ENCODE measurements around the gene ERC2.

The ERC2 gene

DNA sequence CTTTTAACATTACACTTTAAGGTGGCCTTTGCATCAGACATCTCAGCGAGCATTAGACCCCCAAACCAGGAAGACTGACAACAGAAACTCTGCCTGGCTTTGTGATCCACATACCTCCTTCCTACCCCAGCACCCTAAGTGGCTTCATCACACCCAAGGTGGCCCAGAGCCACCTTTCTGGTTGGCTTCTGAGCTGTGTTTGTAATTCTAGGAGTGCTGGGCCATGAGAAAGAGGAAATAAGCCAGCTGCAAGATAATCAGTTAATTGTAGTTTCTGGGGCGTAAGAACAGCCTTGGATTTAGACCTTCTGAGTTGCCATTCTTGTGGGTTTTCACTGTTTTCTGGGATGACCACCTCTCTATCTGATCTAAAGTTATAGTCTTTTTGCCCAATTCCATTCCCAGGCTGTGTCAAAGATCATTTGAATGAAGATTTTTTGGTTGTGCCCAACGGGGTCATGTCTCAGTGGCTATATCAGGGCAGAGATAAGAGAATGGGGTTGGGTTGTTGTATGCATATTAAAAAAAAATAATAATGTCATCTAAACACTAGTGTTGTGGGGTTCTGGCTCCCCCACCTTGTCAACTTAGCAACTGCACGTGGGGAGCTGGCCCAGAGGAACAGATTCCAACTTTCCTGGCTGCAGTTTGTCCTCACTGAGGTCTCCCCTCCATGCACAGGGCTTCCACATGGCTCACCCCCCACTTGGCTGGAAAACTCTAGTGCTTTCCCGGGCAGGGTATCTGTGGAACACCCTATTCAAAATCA, 746.4 kb downstream of the ERC2 start:
- H3K36me3 Mint-ChIP-seq = no peaks in the 10 kb centered on the region
- H3K27me3 Mint-ChIP-seq = peaks cover 14% of the 10 kb centered on the region
- H3K4me1 Mint-ChIP-seq (ENCODE audit: low read depth) = no peaks in the 10 kb centered on the region
- no peak overlapping the region for H3K27ac Mint-ChIP-seq
- no peak overlapping the region for H3K4me3 Mint-ChIP-seq
- no peaks in the 10 kb centered on the region for H3K9me3 Mint-ChIP-seq (ENCODE audit: low read depth)

DNA sequence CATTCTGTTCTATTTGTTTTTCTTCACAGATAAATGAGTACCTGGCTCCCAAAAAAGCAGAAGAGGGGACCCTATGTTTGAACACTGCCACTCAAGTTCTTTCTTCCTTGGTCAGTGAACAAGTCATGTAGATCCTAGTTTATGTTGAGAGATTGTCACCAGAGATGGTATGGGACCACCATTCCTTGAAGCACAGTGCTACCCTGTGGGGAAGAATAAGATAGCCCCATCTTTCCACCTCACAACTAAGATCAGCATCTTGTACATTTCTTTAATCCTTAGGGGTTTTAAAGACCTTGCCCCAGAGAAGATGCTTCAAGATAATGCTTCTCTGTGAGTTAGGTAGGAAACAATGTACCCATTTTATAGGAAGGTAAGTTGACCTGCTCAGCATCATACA, 747.7 kb downstream of the ERC2 start:
- Mint-ChIP-seq H3K27ac (no peak overlapping the region), H3K27me3 (peaks cover 14% of the 10 kb centered on the region), H3K4me1 (ENCODE audit: low read depth) (no peaks in the 10 kb centered on the region), H3K36me3 (no peaks in the 10 kb centered on the region), H3K9me3 (ENCODE audit: low read depth) (no peaks in the 10 kb centered on the region), H3K4me3 (no peak overlapping the region)

DNA sequence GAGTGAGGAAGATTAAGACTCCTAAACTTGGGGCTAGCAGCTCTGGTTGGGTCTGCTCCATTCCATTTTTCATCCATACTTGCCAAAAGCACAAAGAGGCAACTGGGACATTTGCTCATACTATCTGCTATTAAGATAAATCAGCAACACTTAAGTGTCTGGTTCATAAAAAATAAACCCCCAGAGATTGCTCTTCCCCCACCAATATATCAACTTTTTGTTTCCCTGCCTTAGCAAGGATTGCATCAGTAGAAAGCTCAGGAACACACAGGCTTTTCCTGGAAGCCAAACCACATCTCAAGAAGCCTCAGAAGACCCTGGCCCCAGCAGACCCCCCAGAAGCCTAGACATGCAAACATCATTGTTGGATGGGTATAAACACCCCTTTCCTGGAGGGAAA, 748.8 kb downstream of the ERC2 start:
- Mint-ChIP-seq H3K4me3 (no peak overlapping the region), H3K27me3 (peaks cover 11% of the 10 kb centered on the region), H3K9me3 (ENCODE audit: low read depth) (no peaks in the 10 kb centered on the region), H3K27ac (no peak overlapping the region), H3K36me3 (no peaks in the 10 kb centered on the region), H3K4me1 (ENCODE audit: low read depth) (no peaks in the 10 kb centered on the region)

DNA sequence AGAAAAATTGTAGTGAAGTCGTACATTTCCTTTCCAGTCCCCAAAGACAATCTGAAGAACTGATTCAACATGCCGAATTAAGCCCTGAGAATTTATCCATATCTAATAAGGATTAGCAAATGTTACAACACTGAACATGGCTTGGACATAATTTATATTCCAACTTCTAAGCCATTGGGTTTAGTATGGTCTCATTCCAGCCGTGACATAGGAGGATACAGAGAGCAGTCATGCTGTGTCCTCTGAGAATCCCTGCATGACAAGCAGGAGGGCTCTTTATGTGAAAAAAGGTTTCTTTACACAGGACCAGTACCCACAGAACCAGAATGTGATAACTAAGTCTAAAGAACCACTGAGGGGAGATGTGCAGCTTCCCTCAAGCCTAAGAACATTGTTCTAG, 749.3 kb downstream of the ERC2 start:
- Mint-ChIP-seq H3K4me1 (ENCODE audit: low read depth) (no peaks in the 10 kb centered on the region), H3K27ac (no peak overlapping the region), H3K36me3 (no peaks in the 10 kb centered on the region), H3K4me3 (no peak overlapping the region), H3K27me3 (peaks cover 11% of the 10 kb centered on the region), H3K9me3 (ENCODE audit: low read depth) (no peaks in the 10 kb centered on the region)

DNA sequence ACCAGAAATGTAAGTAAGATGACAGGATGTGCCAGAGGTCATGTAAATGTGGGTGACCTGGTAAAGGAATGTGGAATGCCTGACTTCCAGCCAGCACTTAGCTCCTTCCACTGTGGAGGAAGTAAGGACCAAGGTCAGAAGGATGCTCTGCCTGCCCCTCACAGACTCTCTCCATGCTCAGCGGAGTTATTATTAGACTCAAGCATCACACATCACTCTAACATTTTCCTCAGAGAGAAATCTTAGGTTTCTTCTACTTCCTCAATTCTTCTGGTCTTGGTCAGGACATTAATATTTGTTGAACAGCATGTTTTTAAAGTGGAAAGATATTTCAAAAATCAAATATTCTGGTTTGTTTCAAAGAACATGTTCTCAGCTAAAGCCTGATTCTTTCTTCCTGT, 749.7 kb downstream of the ERC2 start:
- no peaks in the 10 kb centered on the region for H3K4me1 Mint-ChIP-seq (ENCODE audit: low read depth)
- peaks cover 8% of the 10 kb centered on the region for H3K27me3 Mint-ChIP-seq
- H3K4me3 Mint-ChIP-seq = no peak overlapping the region
- H3K27ac Mint-ChIP-seq = no peak overlapping the region
- H3K36me3 Mint-ChIP-seq = no peaks in the 10 kb centered on the region
- no peaks in the 10 kb centered on the region for H3K9me3 Mint-ChIP-seq (ENCODE audit: low read depth)

DNA sequence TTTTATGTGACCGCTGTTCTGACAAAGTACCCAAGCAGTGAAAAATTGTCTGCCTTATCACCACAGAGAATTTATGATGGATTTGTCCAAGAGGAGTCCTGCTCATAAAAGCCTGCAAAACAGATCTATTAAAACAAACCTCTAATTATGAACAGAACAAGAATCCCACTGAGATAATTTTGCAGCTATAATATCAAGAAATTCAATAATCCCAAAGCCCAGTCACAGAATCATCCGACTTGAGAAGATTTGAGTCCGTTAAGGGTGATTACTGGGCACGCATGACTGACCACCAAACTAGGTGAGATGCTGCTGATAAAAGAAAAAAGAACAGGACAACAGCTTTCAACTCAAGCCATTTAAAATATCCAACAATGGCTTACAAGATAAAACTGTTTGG, 750.2 kb downstream of the ERC2 start:
- Mint-ChIP-seq H3K27ac (no peak overlapping the region), H3K36me3 (no peaks in the 10 kb centered on the region), H3K4me3 (no peak overlapping the region), H3K4me1 (ENCODE audit: low read depth) (no peaks in the 10 kb centered on the region), H3K27me3 (peaks cover 5% of the 10 kb centered on the region), H3K9me3 (ENCODE audit: low read depth) (no peaks in the 10 kb centered on the region)

DNA sequence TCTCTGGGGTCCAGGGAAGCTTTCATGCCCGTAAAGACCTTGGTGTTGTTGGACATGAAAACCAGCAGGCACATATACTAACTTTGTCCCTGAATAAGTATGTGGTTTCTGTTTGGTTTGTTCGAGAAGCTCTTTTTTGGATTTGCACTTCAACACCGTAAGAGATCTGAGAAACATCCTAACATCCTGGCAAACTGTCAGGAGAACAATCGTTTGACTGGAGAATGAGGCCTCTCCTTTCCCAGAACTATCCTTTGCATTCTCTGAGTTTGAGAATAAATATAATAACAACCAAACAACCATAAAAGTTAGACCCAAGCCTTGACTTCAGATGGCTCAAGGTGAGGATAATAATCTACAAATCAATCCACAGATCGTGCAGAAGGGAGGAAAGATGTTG, 750.8 kb downstream of the ERC2 start:
- H3K27ac Mint-ChIP-seq = no peak overlapping the region
- H3K27me3 Mint-ChIP-seq = peaks cover 2% of the 10 kb centered on the region
- H3K4me1 Mint-ChIP-seq (ENCODE audit: low read depth) = no peaks in the 10 kb centered on the region

DNA sequence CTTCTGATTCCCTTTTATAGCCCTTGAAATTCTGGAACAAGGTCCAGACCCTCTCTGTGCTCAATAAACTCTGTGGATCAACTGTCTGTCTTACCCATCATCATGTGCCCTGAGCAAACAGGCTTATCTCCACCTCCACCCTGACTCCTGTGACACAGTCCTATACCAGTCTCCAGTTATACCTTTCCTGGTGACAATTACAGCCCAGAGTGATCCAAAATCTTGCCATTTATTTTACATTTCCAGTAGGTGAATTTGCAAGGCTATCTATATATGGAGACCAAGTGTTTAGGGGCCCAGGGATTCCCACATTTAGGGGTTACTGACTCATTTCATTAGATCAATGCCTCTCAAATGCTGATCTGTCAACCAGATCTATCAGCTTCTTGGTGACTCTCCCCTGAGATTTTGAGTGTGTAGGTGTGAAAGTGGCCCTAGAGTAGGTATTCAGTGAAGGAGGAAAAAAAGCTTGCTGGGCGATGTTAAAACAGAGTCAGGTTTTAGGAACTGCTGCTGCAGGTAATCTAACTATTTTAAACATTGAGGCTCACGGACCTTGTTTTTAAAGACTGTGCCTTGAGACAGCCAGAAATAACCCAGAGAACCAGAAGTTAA, 751.5 kb downstream of the ERC2 start:
- no peaks in the 10 kb centered on the region for H3K9me3 Mint-ChIP-seq (ENCODE audit: low read depth)
- H3K4me1 Mint-ChIP-seq (ENCODE audit: low read depth) = no peaks in the 10 kb centered on the region
- H3K4me3 Mint-ChIP-seq = no peak overlapping the region
- no peak overlapping the region for H3K27ac Mint-ChIP-seq
- no peaks in the 10 kb centered on the region for H3K36me3 Mint-ChIP-seq
- no peaks in the 10 kb centered on the region for H3K27me3 Mint-ChIP-seq

More for the DNA sequence above, 750.8 kb downstream of the ERC2 start:
- no peaks in the 10 kb centered on the region for H3K9me3 Mint-ChIP-seq (ENCODE audit: low read depth)
- H3K4me3 Mint-ChIP-seq = no peak overlapping the region
- H3K36me3 Mint-ChIP-seq = no peaks in the 10 kb centered on the region

DNA sequence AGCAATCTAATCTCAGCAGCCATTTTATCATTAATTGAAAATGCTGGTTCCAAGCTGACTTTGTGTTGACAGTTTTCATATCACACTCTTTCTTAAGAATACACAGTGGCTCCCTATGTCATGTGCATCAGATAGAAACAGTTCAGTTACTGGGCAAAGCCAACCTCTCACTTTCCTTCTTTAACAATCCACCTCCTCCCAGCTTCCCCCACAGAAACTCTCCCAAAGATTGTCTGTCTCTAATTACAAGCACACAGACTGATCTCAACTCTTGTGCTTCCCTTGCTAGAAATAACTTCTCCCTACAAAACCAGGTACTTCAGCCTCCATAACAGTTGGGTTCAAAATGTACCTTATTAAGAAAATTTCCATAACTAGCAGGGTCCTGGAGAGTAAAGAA, 752.2 kb downstream of the ERC2 start:
- no peak overlapping the region for H3K27ac Mint-ChIP-seq
- H3K4me3 Mint-ChIP-seq = no peak overlapping the region
- H3K9me3 Mint-ChIP-seq (ENCODE audit: low read depth) = no peaks in the 10 kb centered on the region
- no peaks in the 10 kb centered on the region for H3K36me3 Mint-ChIP-seq
- no peaks in the 10 kb centered on the region for H3K27me3 Mint-ChIP-seq
- no peaks in the 10 kb centered on the region for H3K4me1 Mint-ChIP-seq (ENCODE audit: low read depth)

DNA sequence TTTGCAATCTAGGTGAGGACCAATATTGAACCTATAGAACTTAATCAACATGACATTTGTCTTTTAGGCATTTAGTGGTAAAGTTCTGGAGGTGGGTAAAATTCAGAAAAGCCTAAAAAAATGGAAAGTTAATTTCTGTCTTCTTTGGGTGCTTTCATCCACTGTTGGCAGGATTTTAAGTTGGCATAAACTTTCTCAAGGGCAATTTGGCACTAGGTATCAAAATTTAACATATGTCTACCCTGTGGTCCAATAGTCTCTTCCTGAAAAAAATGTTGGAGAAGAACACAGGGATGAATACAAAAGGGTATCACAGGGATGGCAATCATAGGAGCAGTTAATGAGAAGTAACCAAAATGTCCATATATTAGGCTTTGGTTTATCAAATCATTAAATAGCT, 754.2 kb downstream of the ERC2 start:
- H3K27ac Mint-ChIP-seq = no peak overlapping the region
- H3K9me3 Mint-ChIP-seq (ENCODE audit: low read depth) = no peaks in the 10 kb centered on the region
- no peak overlapping the region for H3K4me3 Mint-ChIP-seq
- no peaks in the 10 kb centered on the region for H3K4me1 Mint-ChIP-seq (ENCODE audit: low read depth)
- H3K36me3 Mint-ChIP-seq = no peaks in the 10 kb centered on the region
- no peaks in the 10 kb centered on the region for H3K27me3 Mint-ChIP-seq

DNA sequence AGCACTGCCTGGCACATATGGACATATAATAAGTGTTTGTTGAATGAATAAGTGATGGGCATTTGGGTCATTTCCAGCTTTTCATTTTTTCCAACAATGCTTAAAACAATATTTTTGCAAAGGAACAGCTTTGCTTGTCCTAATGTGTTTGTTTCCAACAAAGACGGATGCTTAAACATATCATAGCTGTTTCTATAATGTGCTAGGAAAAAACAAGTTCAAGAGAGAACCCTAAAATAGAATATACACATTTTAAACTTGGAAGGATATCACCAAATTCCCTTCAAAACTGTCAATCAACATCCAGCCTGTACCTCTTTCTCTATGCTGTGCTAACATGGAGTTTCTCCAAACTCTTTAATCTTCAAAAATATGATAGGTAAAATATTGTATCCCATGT, 756.6 kb downstream of the ERC2 start:
- Mint-ChIP-seq H3K27ac (no peak overlapping the region), H3K9me3 (ENCODE audit: low read depth) (no peaks in the 10 kb centered on the region), H3K27me3 (no peaks in the 10 kb centered on the region), H3K4me3 (no peak overlapping the region), H3K4me1 (ENCODE audit: low read depth) (no peaks in the 10 kb centered on the region), H3K36me3 (no peaks in the 10 kb centered on the region)

DNA sequence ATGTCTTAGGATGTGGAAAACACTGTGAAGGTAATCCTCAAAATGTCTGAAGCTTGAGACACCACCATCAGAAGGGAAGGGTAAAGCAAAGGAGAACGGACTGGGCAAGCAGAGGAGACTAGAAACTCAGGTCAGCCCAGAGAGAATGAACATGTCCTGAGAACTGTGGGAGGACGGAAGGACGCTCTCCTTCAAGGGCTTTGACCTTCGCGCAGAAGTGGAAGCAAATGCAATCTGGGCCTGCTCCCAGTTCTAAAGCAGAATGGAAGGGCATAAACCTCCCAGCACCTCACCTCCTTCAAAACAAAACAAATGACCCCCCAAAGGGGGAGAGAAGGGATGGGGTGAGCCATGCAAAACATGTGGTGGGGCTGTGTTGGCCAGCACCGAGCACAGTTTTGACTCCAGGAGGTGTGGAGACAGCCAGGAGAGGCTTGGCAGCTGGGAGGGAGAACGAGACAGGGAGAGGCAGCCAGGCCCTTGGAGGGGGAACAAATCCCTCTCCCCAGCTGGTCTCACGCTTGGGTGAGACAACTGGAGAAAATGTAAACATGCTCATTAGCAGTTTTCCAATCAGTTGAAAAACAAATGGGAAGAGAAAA, 758.8 kb downstream of the ERC2 start:
- no peaks in the 10 kb centered on the region for H3K36me3 Mint-ChIP-seq
- H3K9me3 Mint-ChIP-seq (ENCODE audit: low read depth) = no peaks in the 10 kb centered on the region
- H3K27me3 Mint-ChIP-seq = no peaks in the 10 kb centered on the region
- no peak overlapping the region for H3K27ac Mint-ChIP-seq
- no peaks in the 10 kb centered on the region for H3K4me1 Mint-ChIP-seq (ENCODE audit: low read depth)
- H3K4me3 Mint-ChIP-seq = no peak overlapping the region

DNA sequence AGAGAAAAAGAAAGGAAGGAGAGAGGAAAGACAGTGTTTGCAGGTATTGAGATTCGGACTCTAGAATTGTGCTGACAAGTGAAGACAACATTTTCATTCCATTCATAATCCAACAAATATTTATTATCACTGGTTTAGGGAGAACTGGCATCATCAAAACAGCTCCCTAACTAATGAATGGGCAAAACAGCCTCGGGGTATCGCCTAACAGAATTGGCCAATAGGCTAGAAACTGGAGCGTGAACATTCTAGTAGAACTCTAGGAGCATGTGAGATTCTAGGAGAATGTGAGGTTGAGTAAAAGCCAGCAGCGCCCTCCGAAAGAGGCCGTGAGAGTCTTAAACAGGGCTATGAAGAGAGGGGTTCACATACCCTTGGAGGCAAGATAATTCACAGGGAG, 759.3 kb downstream of the ERC2 start:
- no peaks in the 10 kb centered on the region for H3K27me3 Mint-ChIP-seq
- no peak overlapping the region for H3K27ac Mint-ChIP-seq
- no peak overlapping the region for H3K4me3 Mint-ChIP-seq
- no peaks in the 10 kb centered on the region for H3K36me3 Mint-ChIP-seq
- H3K4me1 Mint-ChIP-seq (ENCODE audit: low read depth) = no peaks in the 10 kb centered on the region
- no peaks in the 10 kb centered on the region for H3K9me3 Mint-ChIP-seq (ENCODE audit: low read depth)

DNA sequence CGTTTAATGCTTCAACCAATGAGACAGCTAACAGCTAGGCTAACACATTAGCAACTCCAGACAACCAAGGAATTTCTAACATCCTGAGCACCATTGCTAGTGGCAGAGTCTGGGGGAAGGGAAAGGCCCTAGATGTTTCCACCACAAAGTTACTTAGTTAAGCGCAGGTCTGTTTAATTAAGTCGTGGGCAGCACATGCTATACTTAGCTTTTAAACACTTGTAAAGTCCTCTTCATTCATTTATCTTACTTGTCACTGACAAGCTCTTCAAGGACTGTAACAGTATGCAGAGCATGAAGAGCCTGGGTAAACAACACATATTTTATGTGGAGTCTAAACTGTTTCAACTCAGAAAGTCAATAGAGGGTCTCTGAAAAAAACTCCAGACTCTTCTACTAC, 760.0 kb downstream of the ERC2 start:
- Mint-ChIP-seq H3K4me3 (no peak overlapping the region), H3K27ac (no peak overlapping the region), H3K27me3 (no peaks in the 10 kb centered on the region), H3K4me1 (ENCODE audit: low read depth) (no peaks in the 10 kb centered on the region), H3K36me3 (no peaks in the 10 kb centered on the region), H3K9me3 (ENCODE audit: low read depth) (no peaks in the 10 kb centered on the region)

DNA sequence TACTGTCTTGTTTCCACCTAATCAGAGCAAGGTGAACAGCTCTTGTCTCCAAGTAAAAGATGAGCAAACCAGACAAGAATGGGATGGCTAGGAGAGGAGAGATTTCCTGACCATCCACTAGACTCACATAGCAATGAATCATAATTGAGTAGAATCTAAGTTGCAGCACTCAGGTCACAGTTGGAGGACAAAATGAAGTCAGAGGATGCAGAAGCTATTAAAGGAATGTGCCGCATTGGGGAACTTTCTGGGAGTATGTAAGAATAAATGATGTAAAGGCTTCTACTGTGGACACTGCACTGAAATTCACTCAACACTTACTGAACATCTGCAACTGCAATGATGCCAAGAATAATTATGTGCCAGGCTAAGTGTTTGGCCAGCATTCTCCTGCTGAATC, 763.7 kb downstream of the ERC2 start:
- Mint-ChIP-seq H3K4me1 (ENCODE audit: low read depth) (no peaks in the 10 kb centered on the region), H3K4me3 (no peak overlapping the region), H3K9me3 (ENCODE audit: low read depth) (no peaks in the 10 kb centered on the region), H3K27me3 (no peaks in the 10 kb centered on the region), H3K36me3 (no peaks in the 10 kb centered on the region), H3K27ac (no peak overlapping the region)

DNA sequence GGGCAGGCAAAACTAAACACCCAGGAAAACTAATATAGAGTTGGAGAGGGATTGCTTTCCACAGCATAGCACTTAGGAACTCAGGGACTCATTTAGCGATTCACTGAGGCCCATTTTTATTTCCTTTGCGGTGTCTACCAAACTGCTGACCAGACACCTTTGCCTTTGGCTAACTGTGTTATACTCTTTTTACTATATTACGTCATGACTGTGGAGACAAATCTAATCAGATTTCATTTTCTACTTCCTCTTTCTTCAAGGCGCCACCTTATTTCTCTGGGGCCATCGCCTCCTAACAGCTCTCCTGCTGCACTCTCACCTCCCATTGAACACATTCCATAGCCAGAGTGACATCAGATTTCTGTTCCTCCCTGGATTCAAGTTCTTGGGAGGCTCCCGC, 765.4 kb downstream of the ERC2 start:
- H3K27ac Mint-ChIP-seq = no peak overlapping the region
- no peak overlapping the region for H3K4me3 Mint-ChIP-seq
- no peaks in the 10 kb centered on the region for H3K36me3 Mint-ChIP-seq
- no peaks in the 10 kb centered on the region for H3K9me3 Mint-ChIP-seq (ENCODE audit: low read depth)
- no peaks in the 10 kb centered on the region for H3K27me3 Mint-ChIP-seq
- H3K4me1 Mint-ChIP-seq (ENCODE audit: low read depth) = no peaks in the 10 kb centered on the region

Data from activated naive CD8-positive, alpha-beta T cell (primary cell).